HG03354 (cell line): ENCODE measurements around the gene MAN2C1.
A peak's percentile ranks its signal among the peaks of the same experiment; 100 is the strongest.
"Not testable (repeated sequence)": the region's sequence is repeated elsewhere in the genome, so short reads cannot be mapped to it uniquely, and the experiment has no call there.

Source experiments
- ATAC-seq: cut with Tn5 transposase; IDR thresholded peaks from one replicate; pipeline ENCODE4 v1.9.1; 2021; ENCODE audit warnings: mild to moderate bottlenecking; ENCODE audit not compliant: unreplicated experiment, poor library complexity, severe bottlenecking

Gene MAN2C1

DNA sequence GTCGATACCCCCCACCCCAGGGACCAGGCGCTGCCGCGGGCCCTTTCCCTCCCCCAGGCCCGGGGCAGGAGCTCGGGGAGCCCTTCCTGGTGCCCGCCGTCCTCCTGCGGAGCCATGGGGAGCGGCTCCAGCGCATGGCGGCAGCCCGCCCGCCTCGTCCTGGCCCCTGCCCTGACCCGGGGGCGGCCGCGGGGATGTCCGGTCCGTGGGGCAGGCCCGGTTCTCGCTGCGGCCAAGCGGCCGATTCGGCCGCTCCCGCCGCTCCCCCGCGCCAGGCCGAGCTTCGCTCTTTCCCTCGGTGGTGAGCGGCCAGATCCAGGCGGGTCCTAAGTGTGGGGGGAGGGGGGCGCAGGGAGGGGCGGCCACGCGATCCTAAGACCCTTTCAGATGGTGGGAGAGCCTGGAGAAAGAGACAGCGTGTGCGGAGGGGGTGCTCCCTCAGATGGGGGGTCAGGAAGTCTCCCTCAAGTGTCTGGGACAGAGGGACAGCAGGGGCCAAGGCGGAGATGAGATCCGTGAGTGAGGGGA is 20.3 kb downstream of the MAN2C1 start:
- ATAC-seq, result no peak

DNA sequence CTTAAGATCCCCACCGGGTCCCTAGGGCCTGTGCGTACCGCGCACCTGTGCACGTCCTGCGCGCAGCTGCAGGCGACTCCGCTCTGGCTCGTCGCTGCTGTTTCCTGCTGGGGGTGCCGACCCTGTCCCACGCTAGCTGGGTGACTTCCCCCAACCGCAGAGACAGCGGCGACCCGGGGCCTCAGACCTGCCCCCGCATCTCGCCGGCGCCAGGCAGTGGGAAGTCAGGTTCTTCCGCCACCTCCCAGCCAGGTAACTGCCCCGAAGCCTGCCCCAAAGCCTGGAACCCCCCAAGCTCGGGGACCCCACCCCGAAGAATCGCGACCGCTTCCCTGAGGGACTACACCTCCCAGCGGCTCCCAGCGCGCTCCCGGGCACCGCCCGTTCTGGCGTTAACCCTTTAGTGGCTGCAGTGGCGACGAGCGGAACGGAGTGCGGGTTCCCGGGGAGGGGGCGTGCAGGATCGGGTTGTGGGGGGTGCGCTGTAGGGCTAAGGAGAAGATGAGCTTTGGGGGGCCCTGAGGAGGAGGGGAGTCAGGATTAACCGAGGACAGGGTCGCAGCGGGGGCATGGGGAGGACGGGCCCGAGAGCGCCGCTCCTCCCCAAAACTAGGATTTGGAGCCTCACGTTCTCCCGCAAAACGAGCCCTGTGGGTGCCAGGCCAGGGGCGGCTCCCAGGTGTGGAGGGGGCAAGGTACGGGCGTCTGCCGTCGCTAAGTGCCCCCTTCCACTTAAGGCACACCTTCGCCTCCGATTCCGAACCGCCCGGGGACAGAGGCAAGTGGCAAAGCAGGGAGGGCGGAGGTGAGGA is 21.0 kb downstream of the MAN2C1 start:
- peak; percentile 74 for ATAC-seq

GRCh38 chr15:75346796-75347221 is 21.6 kb downstream of the MAN2C1 start, which contains the start of gene NEIL1:
TSS of gene NEIL1 (plus strand) at chr15:75347039. CDS start at chr15:75348906, 1,867 bp downstream.
- no peak for ATAC-seq

DNA sequence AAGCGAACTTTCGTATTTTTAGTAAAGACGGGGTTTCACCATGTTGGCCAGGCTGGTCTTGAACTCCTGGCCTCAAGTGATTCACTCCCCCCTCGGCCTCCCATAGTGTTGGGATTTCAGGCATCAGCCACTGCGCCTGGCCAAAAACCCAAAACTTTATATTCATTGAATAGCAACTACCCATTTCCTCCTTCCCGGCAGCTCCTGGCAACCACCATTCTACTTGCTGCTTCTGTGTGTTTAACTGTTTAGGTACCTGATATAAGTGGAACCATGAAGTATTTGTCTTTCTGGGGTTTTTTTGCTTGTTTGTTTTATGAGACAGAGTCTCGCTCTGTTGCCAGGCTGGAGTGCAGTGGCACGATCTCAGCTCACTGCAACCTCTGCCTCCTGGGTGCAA is 24.5 kb downstream of the MAN2C1 start:
- not testable (repeated sequence) for ATAC-seq

DNA sequence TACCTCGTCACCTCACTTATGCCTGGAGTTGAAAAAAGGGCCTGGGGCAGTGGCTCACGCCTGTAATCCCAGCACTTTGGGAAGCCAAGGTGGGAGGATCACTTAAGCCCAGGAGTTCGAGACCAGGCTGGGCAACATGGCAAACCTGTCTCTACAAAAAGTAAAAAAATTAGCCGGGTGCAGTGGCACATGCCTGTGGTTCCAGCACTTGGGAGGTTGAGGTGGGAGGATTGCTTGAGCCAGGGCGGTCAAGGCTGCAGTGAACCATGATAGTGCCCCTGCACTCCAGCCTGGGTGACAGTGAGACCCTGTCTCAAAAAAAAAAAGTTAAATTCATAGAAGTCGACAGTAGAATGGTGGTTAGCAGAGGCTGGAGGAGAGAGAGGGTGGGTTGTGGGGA is 26.2 kb downstream of the MAN2C1 start:
- no peak for ATAC-seq

DNA sequence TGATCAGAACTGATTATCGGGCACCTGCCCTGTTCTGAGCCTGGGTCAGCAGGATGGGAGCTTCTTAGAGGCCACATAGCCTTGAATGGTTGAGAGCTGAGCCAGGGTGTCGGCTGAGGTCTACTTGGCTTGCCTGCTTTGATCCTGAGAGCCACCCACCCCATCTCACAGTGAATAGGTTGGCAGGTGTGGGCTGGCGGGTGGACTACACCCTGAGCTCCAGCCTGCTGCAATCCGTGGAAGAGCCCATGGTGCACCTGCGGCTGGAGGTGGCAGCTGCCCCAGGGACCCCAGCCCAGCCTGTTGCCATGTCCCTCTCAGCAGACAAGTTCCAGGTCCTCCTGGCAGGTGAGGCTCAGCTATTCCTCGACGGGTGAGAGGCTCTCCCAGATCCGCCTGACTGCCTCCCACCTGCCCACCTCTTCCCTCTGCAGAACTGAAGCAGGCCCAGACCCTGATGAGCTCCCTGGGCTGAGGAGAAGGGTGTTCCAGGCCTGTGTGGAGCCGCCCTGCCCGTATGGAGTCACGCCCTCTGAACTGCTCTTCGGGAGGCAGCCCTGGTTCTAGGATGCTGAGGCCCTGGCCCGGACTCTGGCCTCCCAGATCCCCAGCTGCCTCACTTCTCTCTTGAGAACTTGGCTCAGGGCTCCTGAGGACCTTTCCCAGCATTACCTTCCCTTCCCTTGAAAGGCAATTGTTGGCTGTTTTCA is 28.7 kb downstream of the MAN2C1 start:
- ATAC-seq, result no peak

DNA sequence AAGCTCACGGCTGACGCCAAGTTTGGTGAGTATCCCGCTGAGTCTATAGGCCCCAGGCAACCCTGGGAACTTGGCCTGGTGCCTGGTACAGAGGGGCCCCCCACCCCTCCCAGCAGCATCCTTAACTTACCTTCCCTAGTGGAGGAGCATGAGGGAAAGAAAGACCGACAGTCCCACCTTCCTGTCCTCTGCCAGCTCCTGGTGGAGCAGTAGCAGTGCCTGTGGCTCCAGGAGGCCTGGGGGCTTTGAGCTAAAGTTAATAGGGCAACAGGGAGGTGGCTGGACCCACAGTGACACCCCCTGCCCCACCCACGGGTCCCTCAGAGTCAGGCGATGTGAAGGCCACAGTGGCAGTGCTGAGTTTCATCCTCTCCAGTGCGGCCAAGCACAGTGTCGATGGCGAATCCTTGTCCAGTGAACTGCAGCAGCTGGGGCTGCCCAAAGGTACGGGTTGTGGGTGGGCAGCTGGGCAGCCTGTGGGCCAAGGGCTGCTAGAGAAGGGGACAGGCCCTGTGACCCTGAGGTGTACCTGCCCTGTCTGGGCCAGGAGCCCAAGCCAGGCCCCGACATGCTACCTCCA is 29.7 kb downstream of the MAN2C1 start:
- ATAC-seq, result no peak

- peak; percentile 75 for ATAC-seq
Measured at GRCh38 chr15:75335705-75336355, 32.6 kb downstream of the MAN2C1 start, which contains the start of gene COMMD4. TSS of gene COMMD4 (plus strand) at chr15:75336063. CDS start at chr15:75336090, 27 bp downstream.

DNA sequence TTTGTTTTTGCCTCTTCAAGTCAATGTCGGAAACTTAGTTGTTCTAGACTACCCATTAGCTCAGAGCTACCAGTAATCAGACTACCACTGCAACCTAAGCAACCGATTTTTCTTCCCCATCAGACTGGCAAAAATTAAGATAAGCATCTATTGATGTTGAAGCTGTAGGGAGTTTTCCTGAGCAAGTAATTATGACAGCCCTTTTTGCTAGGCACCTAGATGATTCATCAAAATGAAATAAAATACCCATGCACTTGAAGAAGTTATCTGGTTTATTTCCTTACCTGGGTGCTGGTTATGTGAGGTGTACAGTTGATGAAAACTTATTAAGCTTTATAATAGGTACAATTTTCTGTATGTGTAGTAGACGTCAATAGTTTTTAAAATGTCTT is 33.1 kb downstream of the MAN2C1 start:
- no peak for ATAC-seq

DNA sequence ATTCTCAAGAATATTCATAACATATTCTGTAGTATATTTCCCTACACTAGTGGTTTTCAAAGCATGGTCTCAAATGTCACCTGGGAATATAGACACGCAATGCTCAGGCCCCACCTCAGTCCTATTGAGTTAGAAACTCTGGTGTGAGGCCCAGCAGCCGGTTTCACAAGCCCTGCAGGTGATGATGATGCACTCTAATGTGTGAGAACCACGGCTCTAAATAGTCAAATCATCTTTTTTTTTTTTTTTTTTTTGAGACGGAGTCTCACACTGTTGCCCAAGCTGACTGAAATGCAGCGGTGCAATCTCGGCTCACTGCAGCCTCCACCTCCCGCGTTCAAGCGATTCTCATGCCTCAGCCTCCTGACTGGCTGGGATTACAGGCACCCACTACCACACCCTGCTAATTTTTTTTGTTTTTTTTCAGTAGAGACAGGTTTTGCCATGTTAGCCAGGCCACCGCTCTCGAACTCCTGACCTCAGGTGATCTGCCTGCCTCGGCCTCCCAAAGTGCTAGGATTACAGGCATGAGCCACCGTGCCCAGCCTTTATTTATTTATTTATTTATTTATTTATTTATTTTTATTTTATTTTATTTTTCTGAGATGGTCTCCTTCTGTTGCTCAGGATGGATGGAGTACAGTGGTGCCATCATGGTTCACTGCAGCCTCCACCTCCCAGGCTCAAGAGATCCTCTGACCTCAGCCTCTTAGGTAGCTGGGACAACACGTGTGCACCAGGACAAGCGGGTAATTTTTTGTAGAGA is 34.6 kb downstream of the MAN2C1 start:
- not testable (repeated sequence) for ATAC-seq

DNA sequence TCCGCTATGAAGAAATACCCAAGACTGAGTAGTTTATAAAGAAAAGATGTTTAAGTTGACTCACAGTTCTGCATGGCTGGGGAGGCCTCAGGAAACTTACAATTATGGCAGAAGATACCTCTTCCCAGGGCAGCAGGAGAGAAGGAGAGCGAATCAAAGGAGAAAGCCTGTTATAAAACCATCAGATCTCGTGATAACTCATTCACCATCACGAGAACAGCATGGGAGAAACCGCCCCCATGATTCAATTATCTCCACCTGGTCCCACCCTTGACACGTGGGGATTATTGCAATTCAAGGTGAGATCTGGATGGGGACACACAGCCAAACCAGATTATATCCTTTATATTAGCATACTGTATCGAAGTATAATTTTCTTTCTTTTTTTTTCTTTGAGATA is 36.3 kb downstream of the MAN2C1 start:
- not testable (repeated sequence) for ATAC-seq

GRCh38 chr15:75329571-75329970 is 38.8 kb downstream of the MAN2C1 start:
- no peak for ATAC-seq

- ATAC-seq, result no peak
Measured at GRCh38 chr15:75328493-75329314, 39.7 kb downstream of the MAN2C1 start.

GRCh38 chr15:75327491-75327890 is 40.9 kb downstream of the MAN2C1 start:
- ATAC-seq, result no peak

DNA sequence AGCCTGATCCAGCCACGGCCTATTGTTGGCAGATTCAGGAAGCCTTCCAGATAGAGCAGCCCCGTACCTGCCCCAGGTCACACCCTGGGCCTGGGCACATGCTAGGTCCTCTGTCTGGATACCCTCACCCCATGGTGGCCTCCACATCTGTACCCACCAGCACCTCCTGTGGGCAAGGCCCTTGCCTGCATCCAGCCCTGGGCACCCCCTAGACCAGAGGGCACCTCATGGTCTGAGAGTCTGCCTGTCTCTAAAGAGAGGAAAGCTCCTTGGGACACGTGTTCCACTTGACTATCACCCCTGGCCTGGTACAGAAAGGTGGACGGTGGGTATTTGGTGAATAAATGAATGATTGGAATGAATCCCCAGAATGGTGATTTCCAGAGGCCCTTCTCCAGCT is 41.4 kb downstream of the MAN2C1 start:
- ATAC-seq, result no peak

- ATAC-seq, result no peak
Measured at GRCh38 chr15:75325922-75326321, 42.5 kb downstream of the MAN2C1 start.

DNA sequence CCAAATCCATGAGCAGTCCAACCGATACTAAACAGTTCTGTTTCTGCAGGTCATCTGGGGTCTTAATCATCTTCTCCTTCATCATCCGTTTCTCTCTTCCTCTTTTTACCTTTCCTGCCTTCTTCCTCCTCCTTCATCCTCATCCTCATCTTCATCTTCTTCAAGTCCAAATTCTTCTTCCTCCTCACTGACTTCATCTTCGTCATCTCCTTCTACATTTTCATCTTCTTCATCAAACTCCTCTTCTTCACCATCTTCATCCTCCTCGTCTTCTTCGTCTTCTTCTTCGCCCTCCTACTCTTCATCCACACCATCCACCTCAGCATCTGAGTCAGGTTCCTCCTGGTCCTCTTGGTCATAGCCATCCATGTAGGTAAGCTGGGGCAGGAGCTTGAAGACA is 46.7 kb downstream of the MAN2C1 start:
- ATAC-seq, result no peak

GRCh38 chr15:75319231-75319897 is 49.0 kb downstream of the MAN2C1 start:
- ATAC-seq, result not testable (repeated sequence)
